GM18519 (cell line): ENCODE data around the gene PRX.
"Not testable (repeated sequence)": the region's sequence is repeated elsewhere in the genome, so short reads cannot be mapped to it uniquely, and the experiment has no call there.

Experiments
- ATAC-seq: cut with Tn5 transposase; IDR thresholded peaks from one replicate; pipeline ENCODE4 v1.9.1; 2021; ENCODE audit warnings: mild to moderate bottlenecking, moderate library complexity; ENCODE audit not compliant: unreplicated experiment, low FRiP score

PRX gene

DNA sequence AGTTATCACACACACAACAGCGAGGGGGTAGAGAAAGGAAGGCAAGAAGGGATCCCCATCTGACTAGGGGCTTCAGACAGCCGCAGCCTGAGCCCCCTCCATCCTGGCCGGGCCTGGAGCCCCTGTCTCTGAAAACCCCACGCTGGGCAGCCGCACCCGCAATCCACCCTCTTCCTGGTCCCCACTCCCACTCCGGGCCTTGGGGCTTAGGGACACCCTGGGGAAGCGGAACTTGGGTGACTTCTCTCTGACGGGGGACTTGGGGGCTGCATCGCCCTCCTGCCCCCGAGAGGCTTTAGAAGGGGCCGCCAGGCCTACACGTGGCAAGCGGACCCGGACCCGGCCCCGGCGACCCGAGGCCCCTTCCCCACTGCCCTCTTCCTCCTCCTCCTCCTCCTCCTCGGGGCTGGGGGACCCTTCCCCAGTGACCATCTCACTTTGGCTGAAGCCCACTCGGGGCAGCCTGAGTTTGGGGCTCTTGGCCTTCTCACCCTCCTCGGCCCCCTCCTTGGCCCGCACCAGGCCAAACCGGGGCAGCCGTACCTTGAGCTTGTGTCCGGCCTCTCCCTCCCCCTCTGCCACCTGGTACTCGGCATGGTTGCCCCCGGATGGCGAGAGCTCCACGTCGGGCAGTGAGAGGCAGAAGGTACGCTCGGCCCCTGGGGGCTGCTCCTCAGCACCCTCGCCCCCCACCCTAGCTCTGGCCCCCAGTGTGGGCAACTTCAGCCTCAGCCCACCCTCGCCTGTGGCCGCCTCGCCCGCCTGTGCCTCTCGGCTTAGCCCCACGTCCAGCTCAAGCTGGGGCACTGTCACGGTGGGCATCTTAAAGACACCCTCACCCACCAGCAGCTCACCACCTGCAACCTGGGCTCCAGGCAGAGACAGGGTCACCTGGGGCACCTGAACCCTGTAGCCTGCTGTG is 19.0 kb downstream of the PRX start:
- no peak for ATAC-seq

DNA sequence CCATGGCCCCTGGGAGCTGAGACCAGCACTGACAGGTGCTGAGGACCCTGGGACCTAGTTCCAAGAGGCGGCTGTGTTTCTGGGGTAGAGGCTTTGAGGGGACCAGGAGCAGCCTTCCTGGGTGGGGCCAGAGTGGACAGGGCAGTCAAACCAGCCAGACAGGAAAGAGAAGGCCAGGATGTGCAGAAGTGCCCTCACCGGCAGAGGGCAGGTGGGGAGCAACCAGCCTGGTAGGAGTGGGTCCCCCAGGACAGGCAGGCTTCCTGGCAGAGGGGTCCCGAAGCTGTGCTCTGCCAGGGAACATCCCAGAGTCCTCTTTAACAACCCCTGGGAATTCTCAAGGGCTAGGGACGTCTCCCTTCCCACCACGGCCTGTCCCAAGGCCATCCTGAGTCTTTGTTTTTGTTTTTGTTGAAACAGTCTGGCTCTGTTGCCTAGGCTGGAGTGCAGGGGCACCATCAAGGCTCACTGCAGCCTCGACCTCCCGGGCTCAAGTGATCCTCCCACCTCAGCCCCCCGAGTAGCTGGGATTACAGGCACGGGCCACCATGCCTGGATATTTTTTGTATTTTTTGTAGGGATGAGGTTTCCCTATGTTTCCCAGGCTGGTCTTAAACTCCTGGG is 20.2 kb downstream of the PRX start:
- ATAC-seq: no peak

DNA sequence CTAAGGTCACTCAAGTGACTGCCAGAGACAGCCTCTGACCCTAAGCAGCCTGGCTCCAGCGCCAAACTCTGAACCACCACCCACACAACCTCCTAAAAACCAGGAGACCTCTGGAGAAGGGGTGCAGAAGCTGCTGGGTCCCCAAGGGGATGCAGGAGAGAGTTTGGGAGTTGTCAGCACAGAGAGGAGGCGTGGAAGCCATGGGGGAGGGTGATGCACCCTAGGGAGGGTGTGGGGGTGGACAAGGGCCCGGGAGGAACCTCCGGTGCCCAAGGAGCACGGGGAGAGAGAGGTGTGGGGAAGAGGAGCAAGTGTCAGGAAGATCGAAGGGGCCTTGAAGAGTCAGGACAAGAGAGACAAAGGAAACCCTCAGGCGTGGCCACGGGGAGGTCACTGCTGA is 21.1 kb downstream of the PRX start:
- no peak for ATAC-seq

DNA sequence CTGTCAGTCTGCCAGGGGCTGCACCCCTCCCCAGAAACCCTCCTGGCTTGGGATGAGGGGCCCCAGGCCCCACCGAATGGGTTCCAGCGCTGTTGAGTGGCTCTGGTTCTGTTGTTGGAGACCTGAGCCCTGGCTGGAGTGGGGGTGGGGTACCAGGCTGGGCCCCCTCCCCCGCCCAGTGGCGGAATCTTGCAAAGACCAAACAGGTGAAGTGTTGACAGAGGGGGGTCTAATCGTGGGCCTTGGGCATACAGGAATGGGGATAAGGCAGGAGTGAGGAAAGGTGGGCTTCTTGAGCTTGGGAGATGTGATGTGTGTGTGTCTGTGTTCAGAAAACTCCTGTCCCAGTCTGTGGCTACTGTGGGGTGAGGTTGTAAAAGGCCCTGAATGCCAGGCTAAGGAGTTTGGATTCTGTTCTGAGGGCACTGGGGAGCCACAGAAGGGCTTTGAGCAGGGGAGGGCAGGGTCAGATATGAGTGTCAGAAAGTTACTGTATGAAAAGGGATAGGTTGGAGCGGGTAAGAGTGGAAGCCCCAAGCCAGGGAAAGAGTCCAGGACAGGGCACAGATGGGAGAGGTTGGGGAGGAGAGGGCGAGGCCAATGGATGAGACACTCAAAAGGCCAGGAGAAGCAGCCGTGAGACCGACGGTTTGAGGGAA is 23.0 kb downstream of the PRX start, which contains the start of gene HIPK4:
HIPK4 (minus strand) TSS at position 98 of the 659 bp plus-strand sequence. CDS start 279 bp downstream, outside the sequence.
- no peak for ATAC-seq

DNA sequence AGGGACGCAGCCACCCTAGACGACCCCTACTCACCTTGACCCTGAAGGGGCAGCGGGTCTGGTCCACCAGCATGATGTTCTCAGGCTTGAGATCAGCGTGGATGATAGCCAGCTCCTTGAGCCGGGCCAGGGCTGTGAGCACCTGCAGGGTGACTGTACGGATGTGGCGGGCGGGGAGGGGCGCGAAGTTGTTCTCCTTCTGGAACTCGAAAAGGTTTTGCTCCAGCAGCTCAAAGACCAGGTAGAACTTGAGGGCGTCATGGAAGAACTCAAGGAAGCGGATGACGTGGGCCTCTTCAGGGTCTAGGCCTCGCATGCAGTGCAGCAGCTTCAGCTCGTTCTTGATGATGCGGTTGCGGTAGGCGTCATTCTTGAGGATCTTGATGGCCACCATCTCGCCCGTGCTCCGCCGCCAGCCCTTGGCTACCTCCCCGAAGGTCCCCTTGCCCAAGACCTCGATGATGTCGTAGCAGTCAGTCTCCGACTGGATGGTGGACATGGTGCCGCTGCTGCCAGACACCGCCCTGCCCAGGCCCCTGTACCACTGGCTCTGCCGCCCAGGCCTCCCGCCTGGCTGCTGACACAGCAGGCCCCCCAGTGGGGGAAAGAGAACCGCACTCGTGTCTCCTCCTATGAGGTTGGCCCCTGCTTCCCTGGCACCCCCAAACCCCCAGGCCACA is 23.6 kb downstream of the PRX start:
- ATAC-seq: no peak

DNA sequence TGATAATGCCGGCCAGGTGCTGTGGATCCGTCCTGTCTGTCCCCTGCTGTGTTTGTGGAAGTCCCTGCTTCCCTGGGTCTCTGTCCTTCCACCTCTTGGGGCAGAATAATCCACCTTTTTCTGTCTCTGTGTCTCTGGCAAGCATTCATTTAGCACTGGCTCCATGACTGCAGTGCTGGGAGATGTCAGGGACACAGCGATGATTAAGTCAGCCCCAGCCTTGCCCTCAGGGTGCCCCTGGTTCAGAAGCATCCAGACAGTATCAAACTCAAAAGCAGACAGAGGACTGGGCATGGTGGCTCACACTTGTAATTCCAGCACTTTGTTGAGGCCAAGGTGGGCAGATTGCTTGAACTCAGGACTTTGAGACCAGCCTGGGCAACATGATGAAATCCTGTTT is 24.7 kb downstream of the PRX start:
- no peak for ATAC-seq

DNA sequence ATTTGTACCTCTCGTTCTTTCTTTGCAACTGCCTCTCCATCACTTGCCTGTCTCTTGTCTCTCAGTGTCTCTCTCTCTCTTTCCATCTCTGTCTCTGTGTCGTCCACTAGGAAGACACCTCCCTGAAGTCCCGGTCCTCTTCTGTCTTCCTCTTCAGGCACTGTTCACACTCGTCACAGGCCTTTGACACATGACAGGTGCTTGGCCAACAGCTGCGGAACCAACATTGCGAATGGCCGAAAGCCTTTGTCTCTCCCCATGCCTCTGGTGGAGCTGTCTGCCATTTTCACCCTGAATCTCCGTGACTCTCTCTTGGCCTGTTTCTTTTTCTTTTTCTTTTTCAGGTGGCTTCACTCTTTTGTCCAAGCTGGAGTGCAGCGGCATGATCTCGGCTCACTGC is 26.0 kb downstream of the PRX start:
- ATAC-seq: no peak

DNA sequence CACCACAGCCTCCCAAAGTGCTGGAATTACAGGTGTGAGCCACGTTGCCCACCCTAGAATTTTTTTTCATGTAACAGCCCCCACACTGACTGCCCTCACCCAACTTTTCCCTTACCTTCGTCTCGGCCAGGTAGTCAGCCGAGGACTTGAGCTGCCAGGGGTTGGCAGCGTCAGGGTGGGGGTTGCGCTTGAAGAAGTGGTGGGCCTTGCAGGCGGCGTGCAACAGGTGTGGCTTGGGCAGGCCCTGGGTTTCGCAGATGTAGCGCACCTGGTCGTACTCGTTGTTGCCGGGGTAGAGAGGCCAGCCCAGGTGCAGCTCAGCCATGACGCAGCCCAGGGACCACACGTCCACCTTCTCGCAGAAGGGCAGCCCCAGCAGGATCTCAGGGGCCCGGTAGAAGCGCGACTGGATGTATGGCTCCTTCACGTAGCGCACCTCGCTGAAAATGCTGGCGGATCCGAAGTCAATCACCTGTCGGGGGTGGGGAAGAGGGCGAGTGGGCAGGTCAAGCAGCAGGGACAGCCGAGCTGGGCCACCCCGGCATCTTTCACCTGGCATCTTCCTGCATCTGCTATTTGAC is 29.4 kb downstream of the PRX start:
- ATAC-seq: no peak

DNA sequence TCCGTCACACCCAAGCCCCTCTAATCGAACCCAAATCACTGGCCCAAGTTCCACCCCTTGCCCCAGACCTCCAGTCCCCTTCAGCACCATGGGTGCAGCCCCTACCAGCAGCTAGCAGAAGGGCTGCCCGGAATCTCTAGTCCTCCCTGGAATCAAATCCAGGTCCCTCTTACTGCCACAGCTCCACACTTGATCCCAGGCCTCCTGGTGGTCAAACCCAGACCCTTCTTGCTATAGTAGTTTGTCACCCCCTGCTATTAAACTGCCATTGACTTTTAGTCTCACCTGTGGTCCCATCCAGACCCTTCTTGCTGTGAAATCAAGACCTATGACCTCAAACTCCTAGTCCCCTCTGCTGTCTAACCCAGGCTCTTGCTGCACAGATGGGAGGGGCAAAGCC is 31.9 kb downstream of the PRX start:
- no peak for ATAC-seq

DNA sequence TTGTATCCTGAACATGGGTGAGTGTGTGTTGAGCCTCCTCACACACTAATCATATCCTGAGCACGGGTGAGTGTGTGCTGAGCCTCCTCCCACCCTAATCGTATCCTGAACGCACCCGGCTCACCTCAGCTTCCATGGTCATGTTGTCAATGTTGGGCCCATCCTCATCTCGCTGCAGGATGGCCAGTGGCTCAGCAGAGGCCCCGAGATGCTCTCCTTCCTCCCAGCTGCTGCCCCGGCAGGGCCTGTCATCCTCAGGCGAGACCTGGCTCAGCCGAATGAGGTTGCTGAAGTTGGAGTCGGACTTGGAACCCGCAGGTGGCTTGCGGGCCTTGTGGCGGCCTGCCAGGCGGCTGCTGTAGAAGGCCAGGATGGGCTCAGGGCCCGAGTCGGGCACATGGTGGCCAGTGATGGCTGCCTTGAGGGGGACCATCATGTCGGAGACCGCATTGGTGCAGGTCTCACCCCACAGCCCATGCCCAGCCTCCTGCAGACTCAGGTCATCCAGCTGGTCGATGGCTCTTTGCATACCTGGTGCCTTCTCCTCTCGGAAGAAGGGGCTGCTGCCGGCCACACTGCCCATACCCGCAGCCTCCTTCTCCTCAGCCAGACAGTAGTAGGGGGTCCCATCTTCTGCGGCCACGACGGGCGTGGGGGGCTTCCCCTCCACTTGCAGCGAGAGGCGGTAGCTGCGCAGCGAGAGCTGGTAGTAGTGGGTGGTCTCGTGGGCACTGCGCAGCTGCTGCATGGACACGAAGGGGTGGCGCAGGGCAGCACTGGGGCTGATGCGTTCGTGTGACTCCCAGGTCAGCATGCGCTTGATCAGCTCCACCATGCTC is 32.8 kb downstream of the PRX start:
- no peak for ATAC-seq

DNA sequence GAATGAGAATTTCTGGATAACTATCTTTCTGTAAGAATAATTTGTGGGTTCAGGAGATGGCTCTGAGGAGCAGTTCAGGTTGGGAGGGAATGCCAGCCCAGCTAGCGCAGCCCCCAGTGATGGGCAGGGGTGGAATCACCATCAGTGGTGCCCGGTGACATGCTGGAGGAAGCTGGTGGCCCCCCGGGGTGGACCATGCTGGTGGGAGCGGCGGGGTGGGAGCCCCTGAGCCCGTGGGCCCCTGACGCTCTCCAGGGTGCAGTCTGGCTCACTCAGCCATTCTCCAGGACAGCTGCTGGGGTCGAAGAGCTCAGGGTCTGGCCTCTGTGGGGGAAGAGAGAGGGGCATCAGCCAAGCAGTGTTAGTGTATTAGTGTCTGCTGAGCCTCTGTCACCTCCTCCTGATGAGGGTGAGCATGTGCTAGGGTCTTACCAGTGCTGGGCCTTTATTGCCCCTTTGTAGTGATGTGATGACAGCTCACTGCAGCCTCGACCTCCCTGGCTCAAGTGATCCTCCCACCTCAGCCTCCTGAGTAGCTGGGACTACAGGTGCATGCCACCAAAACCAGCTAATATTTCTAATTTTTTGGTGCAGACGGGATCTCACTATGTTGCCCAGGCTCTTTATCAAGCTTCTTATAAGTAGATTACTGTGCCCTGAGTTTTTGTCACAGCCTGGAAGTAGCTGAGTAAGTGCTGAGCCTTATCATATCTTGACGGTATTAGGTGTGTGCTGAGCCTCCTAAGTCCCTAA is 33.6 kb downstream of the PRX start:
- no peak for ATAC-seq

DNA sequence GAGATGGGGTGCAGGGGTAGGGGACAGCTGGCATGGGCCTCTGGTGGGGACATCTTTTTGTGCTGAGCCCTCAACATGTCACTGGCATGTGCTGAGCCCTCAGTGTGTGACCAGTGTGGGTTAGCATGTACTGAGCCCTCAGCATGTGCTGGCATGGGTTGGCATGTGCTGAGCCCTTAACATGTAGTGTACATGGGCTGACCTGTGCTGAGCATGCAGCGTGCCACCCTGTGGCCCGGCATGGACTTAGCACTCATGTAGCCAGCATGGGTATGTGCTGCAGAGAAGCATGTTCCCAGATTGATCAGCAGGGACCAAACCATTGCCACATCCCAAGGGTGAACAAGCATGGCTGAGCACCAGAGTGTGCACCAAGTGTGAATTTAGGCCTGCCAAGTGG is 34.7 kb downstream of the PRX start:
- ATAC-seq: no peak

DNA sequence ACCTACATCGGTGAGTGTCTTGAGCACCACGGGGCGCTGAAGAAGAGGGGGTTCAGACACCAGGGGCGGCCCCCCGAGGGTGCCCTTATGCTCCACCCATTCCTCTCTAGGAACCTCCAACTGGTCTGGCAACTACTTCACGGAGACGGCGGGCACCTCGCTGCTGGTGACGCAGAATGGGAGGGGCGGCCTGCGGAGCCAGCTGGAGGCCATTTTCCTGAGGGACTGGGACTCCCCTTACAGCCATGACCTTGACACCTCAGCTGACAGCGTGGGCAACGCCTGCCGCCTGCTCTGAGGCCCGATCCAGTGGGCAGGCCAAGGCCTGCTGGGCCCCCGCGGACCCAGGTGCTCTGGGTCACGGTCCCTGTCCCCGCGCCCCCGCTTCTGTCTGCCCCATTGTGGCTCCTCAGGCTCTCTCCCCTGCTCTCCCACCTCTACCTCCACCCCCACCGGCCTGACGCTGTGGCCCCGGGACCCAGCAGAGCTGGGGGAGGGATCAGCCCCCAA is 35.2 kb downstream of the PRX start:
- no peak for ATAC-seq

DNA sequence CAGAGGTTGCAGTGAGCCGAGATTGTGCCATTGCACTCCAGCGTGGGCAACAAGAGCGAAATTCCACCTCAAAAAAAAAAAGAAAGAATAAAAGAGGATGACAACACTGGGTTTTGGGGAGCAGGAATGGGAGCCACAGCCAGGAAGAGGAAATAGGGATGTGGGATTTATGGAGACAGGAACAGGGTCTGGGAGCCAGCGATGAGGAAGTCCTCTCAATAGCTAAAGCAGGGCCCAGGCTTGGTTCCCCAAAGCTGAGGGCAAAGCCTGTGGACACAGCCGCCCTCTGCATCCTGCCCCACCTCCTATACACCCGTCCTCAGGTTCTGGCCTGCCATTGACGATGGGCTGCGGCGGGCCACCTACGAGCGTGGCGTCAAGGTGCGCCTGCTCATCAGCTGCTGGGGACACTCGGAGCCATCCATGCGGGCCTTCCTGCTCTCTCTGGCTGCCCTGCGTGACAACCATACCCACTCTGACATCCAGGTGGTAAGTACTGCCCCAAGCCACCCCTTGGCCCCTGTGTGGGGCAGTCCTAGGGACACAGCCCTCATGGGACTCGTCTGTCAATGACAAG is 36.8 kb downstream of the PRX start:
- ATAC-seq: no peak

DNA sequence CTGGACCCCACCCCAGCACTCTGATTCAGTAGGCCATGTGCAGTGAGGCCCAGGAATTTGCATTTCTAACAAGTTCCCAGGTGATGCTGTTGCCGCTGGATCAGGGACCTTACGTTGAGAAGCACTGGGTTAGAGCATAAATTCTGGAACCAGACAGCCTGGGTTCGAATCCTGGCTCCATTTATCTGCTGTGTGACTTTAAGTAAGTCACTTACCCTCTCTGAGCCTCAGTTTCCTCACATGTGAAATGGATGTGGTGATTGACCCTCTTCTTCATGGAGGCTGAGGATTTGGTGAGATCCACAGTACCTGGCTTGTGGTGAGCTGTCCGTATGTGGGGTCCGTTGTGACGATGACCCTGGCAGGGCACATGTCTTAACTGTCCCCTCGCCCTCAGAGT is 39.1 kb downstream of the PRX start:
- no peak for ATAC-seq

DNA sequence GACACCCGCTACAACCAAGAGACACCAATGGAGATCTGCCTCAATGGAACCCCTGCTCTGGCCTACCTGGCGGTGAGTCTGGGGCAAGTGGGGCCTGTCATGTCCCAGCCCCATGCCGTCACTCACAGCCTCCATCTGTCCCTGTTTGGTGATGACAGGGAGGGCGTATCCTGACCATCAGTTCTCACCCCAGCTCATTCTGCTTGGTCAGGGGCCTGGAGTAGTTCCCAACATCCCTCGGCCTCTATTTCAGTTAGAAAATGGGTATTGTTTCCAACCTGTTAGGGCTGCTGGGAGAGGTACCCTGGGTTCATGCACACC is 41.4 kb downstream of the PRX start:
- ATAC-seq: no peak

DNA sequence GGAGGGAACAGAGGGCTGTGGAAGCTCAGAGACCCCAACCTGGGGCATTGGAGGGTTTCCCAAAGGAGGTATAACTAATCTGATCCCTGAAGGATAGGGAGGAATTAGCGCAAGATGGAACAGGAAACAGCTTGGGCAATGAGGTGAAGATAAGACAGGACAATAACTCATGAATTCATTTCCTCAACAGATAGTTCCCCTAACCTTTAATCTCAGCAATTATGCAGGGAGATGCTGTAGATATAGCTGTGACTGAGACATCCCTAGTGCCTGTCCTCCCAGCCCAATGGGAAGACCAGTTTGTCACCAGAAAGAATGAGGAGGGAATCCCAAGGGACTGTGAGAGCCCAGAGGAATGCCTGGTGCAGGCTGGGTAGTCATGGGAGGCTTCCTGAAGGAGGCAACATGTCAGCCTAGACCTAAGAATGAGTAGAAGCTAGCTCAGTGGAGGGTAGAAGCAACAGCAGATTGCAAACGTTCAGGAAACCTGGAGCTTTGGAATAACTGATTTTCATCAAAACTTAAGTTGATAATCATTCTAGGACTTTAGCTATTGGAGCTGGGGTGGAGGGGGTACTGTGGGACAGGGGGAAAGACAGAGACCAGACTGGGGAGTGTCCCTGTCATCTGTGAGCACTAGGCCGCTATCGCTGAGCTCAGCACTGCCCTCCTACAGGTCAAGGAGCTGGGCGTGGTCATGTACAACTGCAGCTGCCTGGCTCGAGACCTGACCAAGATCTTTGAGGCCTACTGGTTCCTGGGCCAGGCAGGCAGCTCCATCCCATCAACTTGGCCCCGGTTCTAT is 42.0 kb downstream of the PRX start:
- no peak for ATAC-seq

DNA sequence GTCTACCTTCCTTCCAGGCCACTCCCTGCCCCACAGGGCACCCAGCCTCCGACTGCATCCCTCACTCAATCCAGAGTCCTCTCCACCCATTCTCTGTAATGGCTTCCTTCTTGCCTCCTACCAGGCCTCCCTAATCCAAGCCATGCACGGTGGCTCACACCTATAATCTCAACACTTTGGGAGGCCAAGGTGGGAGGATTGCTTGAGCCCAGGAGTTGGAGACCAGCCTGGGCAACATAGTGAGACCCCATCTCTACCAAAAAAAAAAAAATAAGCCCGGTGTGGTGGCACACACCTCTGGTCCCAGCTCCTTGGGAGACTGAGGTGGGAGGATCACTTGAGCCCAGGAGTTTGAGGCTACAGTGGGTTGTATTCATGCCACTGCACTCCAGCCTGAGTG is 42.9 kb downstream of the PRX start:
- not testable (repeated sequence) for ATAC-seq
